Cardiac fibroblast (primary cell): ENCODE measurements around the gene AIG1.

ENCODE experiments used
- DNase-seq, 2 donors: peaks; one replicate each; pipeline versions ENCODE4 v3.0.0 to v3.0.0-alpha.2; 2010; ENCODE audit warnings: low read depth in 2 of 2
- H3K4me3 ChIP-seq, 2 donors: replicated peaks in 1 of 2; 1 replicate in 1 of 2; 2 replicates in 1 of 2; pipeline ENCODE4 v1.5.1; 2011; ENCODE audit warnings: low read depth in 2 of 2, low read length in 2 of 2, mild to moderate bottlenecking in 2 of 2, moderate library complexity in 1 of 2
- TF ChIP-seq, protein P1 (sequence below): IDR thresholded peaks from one replicate; pipeline ENCODE4 v1.5.1; 2011; ENCODE audit warnings: low read depth, mild to moderate bottlenecking, low read length, inconsistent platforms

Gene AIG1

DNA sequence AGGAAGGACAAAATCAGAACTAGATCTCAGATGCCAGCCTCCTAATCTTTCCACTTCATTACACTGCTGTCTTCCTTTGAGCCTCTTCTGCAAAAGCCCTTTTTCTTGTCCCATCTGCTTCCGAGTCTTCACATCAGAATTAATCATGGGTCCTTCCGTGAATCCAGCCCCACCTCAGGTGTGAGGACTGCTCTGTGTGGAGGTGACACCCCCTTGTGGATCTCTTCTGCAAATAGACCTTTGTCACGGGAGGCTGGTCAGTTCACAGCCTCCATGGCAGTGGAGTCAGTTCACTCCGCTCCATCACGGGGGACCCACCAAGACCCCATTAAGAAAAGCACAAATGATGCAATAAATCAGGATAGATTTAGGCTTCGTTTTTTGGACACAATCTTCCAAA lies 218.7 kb downstream of the AIG1 start:
- peak; percentile 40 to 55 for DNase-seq
- no peak overlapping the region for H3K4me3 ChIP-seq
- TF ChIP-seq, protein P1, sequence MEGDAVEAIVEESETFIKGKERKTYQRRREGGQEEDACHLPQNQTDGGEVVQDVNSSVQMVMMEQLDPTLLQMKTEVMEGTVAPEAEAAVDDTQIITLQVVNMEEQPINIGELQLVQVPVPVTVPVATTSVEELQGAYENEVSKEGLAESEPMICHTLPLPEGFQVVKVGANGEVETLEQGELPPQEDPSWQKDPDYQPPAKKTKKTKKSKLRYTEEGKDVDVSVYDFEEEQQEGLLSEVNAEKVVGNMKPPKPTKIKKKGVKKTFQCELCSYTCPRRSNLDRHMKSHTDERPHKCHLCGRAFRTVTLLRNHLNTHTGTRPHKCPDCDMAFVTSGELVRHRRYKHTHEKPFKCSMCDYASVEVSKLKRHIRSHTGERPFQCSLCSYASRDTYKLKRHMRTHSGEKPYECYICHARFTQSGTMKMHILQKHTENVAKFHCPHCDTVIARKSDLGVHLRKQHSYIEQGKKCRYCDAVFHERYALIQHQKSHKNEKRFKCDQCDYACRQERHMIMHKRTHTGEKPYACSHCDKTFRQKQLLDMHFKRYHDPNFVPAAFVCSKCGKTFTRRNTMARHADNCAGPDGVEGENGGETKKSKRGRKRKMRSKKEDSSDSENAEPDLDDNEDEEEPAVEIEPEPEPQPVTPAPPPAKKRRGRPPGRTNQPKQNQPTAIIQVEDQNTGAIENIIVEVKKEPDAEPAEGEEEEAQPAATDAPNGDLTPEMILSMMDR: peak; percentile 49

DNA sequence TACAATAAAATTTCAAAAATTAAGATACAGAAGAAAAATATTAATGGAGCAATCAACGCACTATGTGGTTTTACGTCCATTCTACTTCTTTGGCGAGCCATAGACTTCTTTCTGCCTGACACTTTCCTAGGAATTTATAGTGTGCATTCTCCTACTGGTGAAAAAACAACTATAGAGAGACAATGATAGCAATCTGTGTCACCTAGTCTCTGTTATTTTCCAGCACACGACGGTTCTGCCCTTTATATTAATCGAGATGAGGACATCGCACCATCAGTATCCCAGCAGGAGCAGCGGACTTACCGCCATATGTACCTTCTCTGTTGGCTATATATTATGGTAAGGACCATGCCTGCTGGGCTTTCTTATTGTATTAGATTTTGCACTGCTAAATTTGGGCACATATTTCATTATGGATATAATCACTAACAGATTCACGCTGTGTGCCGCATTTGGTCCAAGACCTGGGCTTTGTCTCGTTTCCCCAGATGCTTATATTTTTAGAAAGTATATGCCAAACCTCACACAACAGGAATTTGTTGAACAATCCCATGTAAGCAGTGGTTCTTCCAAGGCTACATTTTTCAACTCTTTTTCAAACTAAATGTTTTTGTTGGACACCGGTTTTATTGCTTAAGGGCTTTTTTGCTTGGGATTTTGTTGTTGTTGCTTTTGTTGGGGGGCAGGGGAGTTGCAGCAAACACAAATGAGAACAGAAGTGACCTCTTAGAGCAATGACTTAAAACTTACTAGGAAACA lies 223.4 kb downstream of the AIG1 start:
- H3K4me3 ChIP-seq: no peak overlapping the region
- TF ChIP-seq, protein P1: no peak
- peak; percentile 26 to 45 for DNase-seq

DNA sequence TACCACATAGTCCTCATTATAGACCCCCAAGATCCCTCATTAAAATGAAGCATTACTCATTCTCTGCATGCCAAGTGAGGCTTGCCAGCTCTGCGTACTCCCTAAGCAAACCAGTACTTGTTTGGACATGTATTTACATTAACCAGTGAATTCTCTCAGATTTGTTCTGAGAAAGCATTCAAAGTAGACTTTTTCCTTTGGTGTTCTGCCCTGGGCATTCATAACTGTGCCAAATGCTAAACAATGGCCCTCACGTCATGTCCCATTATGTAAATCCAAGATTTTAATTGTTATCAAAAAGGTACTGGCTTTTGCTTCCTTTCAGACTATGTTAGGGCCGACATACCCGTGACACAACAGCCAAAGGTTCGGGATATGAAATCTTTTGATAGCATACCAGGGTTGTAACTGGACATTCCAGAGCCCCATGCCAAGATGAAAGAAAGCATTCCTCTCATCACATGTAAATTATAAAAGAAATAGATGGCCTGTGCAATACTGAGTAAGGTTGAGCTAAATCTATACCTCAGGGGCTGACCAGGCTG lies 225.6 kb downstream of the AIG1 start:
- H3K4me3 ChIP-seq: no peak overlapping the region
- TF ChIP-seq, protein P1: no peak
- DNase-seq: peak; percentile 16 to 65

DNA sequence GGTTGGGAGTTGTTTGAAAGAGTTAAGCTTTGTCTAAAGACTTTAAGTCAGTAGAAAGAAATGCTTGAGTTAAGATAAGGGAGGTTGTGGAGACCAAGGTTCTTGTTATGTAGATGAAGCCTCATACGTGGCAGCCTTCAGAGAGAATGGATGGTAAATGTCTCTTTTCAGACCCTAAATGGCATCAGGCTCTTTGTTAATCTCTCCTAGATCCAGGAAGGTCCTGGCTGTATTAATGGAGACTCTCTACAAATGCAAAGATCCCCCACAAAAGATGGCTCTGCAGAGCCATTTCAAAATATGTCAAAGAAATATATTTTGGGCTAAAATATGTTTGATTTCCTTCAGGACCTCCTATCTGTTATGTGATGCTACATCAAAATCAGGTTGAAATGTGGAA lies 228.2 kb downstream of the AIG1 start:
- TF ChIP-seq, protein P1: no peak
- H3K4me3 ChIP-seq: no peak overlapping the region
- DNase-seq: no peak

DNA sequence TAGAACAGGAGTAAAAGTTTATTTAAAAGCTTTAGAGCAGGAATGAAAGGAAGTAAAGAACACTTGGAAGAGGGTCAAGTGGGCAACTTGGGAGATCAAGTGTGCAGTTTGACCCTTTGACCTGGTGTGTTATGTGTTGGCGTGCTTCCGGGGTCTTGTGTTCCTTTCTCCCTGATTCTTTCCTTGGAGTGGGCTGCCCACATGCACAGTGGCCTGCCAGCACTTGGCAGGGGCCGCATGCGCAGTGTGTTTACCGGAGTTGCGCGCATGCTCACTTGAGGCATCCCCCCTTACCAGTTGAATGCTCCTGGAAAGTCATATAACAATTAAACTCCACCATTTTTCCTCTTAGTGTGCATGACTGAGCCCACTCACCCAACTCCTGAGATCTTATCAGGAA lies 229.5 kb downstream of the AIG1 start:
- no peak for DNase-seq
- TF ChIP-seq, protein P1: no peak
- no peak overlapping the region for H3K4me3 ChIP-seq

DNA sequence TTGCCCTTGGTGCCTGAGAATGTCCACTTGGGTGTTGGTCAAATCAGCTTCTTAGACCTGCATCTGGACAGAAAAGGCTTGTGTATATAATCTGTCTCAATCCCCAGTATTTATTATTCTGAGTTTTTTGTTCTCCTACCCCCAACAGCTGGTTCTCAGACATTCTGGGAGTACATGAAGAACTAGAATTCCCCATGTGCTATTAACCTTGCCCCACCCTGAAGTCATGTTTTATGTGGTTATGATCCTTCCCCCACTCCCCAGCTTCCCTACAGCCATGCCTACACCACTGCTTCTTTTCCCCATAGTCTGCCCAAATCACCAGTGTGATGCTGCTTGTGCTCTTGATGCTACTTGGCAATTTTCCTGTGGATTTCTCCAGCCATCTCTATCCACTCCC lies 232.8 kb downstream of the AIG1 start:
- H3K4me3 ChIP-seq: no peak overlapping the region
- DNase-seq: no peak
- TF ChIP-seq, protein P1: no peak
